ENCODE results near the gene EPHB6. TPM values are rescaled to one million over a fixed set of nuclear protein-coding genes. Genes with fewer than 3 reads are reported as not detected.

EPHB6 gene
- total RNA-seq, 2 donors from 2014 or later, result 33.2 to 36.9 TPM

- Mint-ChIP-seq H3K27ac (no peak overlapping the region), H3K36me3 (ENCODE audit: low read depth) (no peaks in the 10 kb centered on the region), H3K9me3 (peaks cover 4% of the 10 kb centered on the region), H3K4me1 (peaks cover 15% of the 10 kb centered on the region), H3K27me3 (ENCODE audit: insufficient read depth) (peaks cover 28% of the 10 kb centered on the region), H3K4me3 (no peak overlapping the region)
- Histone ChIP-seq H3K27ac (ENCODE audit: low read depth, low read length) (no peak overlapping the region), H3K9me3 (ENCODE audit: control insufficient read depth, low read length) (no peaks in the 10 kb centered on the region), H3K36me3 (ENCODE audit: control insufficient read depth, insufficient read depth, low read length) (no peaks in the 10 kb centered on the region), H3K9ac (ENCODE audit: extremely low read depth, low read length, poor library complexity, severe bottlenecking) (no peak overlapping the region), H3K4me1 (ENCODE audit: control insufficient read depth, insufficient read depth, low read length) (no peaks in the 10 kb centered on the region), H3K27me3 (ENCODE audit: control insufficient read depth, insufficient read depth, low read length, poor library complexity, severe bottlenecking) (no peaks in the 10 kb centered on the region), H3K4me3 (ENCODE audit: low read length) (no peak overlapping the region)
- 91% methylated on average over 5 to 12 of the region's 12 CpGs for WGBS, 2 experiments (ENCODE audit: insufficient coverage in 1 of 2, insufficient read length in 1 of 2)
- DNase-seq, result no peak
- TF ChIP-seq CTCF (conservative IDR thresholded peaks at IDR 0.05), result no peak
These were observed 36.1 kb downstream of the EPHB6 start for GRCh38 chr7:142890874-142891485.

DNA sequence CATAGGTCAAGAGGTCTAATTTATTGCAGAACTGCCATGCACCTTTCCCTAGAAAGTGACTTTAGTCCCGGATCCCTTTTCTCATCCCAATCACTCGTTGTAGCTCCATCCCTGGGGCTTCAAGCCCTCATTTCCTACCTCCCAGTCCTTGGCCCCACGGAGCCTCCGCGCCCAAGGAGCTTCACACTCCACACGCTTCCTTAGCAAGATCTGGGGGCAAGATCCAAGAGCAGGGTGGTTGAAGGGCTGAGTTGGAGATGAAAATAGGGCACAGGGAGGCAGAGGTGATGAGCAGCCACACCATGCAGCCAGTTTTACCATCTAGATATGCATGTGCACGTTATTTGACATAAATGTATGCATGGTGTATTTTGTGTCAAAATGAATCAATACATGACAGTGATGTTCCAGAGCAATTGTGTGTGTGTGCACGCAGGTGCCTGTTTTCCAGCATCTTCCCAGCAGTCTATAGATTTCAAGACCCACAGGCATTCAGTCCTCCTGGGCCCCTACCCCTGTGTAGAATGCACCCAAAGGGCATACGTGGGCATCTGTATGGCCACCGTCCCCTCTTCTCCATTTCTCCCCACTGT, 36.7 kb downstream of the EPHB6 start:
- no peak for TF ChIP-seq CTCF (conservative IDR thresholded peaks at IDR 0.05)
- Histone ChIP-seq H3K4me1 (ENCODE audit: control insufficient read depth, insufficient read depth, low read length) (no peaks in the 10 kb centered on the region), H3K27ac (ENCODE audit: low read depth, low read length) (no peak overlapping the region), H3K9me3 (ENCODE audit: control insufficient read depth, low read length) (no peaks in the 10 kb centered on the region), H3K36me3 (ENCODE audit: control insufficient read depth, insufficient read depth, low read length) (no peaks in the 10 kb centered on the region), H3K27me3 (ENCODE audit: control insufficient read depth, insufficient read depth, low read length, poor library complexity, severe bottlenecking) (no peaks in the 10 kb centered on the region), H3K9ac (ENCODE audit: extremely low read depth, low read length, poor library complexity, severe bottlenecking) (no peak overlapping the region), H3K4me3 (ENCODE audit: low read length) (no peak overlapping the region)
- H3K36me3 Mint-ChIP-seq (ENCODE audit: low read depth), result no peaks in the 10 kb centered on the region
- H3K4me1 Mint-ChIP-seq, result peaks cover 14% of the 10 kb centered on the region
- no peak overlapping the region for H3K4me3 Mint-ChIP-seq
- WGBS, 2 experiments (ENCODE audit: insufficient coverage in 1 of 2, insufficient read length in 1 of 2), result 89 to 92% methylated on average over 4 to 10 of the region's 10 CpGs
- peaks cover 4% of the 10 kb centered on the region for H3K9me3 Mint-ChIP-seq
- peak; percentile 39 for DNase-seq
- peaks cover 28% of the 10 kb centered on the region for H3K27me3 Mint-ChIP-seq (ENCODE audit: insufficient read depth)
- no peak overlapping the region for H3K27ac Mint-ChIP-seq

DNA sequence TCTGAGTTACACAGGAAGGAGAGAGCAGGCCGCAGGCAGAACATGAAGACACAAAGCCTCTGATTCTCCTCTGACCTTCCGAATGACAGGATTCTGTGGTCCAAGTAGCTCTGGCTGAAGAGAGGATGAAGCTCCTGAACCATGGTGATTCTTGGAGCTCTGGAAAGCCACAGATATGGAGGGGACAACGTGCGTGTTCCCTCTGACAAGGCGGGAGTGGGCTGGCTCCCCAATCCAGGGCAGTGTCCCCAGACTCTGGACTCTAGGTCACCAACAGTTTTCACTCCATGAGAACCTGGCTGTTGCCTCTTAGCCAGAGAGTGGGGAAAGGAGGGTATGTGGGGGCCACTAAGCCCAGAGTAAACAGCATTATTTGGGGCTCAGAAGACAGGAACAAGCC, 38.1 kb downstream of the EPHB6 start:
- peaks cover 4% of the 10 kb centered on the region for H3K9me3 Mint-ChIP-seq
- no peak for TF ChIP-seq CTCF (conservative IDR thresholded peaks at IDR 0.05)
- peak; percentile 17 for DNase-seq

More for the DNA sequence above, 38.1 kb downstream of the EPHB6 start:
- Histone ChIP-seq H3K4me3 (ENCODE audit: low read length) (no peak overlapping the region), H3K9me3 (ENCODE audit: control insufficient read depth, low read length) (no peaks in the 10 kb centered on the region), H3K27ac (ENCODE audit: low read depth, low read length) (no peak overlapping the region), H3K27me3 (ENCODE audit: control insufficient read depth, insufficient read depth, low read length, poor library complexity, severe bottlenecking) (peaks cover 9% of the 10 kb centered on the region), H3K4me1 (ENCODE audit: control insufficient read depth, insufficient read depth, low read length) (no peaks in the 10 kb centered on the region), H3K9ac (ENCODE audit: extremely low read depth, low read length, poor library complexity, severe bottlenecking) (no peak overlapping the region), H3K36me3 (ENCODE audit: control insufficient read depth, insufficient read depth, low read length) (no peaks in the 10 kb centered on the region)
- Mint-ChIP-seq H3K27me3 (ENCODE audit: insufficient read depth) (peaks cover 38% of the 10 kb centered on the region), H3K27ac (no peak overlapping the region), H3K36me3 (ENCODE audit: low read depth) (no peaks in the 10 kb centered on the region), H3K4me3 (no peak overlapping the region), H3K4me1 (peaks cover 13% of the 10 kb centered on the region)
- WGBS, 2 experiments (ENCODE audit: insufficient coverage in 1 of 2, insufficient read length in 1 of 2), result 87 to 94% methylated on average over 5 of the region's 5 CpGs

Measured in endodermal cell (in vitro differentiated cells).